Fibroblast of pulmonary artery (primary cell): ENCODE results near the gene IFT20.
"Not testable (repeated sequence)": the region's sequence is repeated elsewhere in the genome, so short reads cannot be mapped to it uniquely, and the experiment has no call there.

Source experiments
- DNase-seq: peaks from one replicate; pipeline ENCODE4 v3.0.0-alpha.2; 2010; ENCODE audit warnings: low read depth
- H3K4me3 ChIP-seq: replicated peaks from 2 replicates; pipeline ENCODE4 v1.5.1; 2011; ENCODE audit warnings: low read depth, mild to moderate bottlenecking, control low read depth, low read length, moderate library complexity
- TF ChIP-seq, protein P1 (sequence below): IDR thresholded peaks from 2 replicates; pipeline ENCODE4 v1.5.1; 2011; ENCODE audit warnings: mild to moderate bottlenecking, control low read depth, low read length, inconsistent platforms; ENCODE audit errors: missing control alignments

IFT20 gene

DNA sequence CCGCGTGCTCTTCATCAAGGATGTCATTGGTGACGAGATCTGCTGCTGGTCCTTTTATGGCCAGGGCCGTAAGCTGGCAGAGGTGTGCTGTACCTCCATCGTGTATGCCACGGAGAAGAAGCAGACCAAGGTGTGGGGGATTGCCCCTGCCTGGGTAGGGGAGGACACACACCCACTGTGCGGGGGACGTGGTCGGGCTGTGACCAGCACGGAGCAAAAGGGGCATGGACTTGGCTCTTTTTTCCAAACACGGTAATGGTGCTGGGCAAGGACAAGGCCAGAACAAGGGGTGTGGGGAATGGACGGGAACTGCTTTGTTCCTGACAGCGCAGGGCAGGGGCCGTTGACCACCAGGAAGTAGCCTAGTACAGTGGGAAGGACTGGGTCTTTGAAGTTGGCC, 7.0 kb upstream of the IFT20 start:
- TF ChIP-seq, protein P1, sequence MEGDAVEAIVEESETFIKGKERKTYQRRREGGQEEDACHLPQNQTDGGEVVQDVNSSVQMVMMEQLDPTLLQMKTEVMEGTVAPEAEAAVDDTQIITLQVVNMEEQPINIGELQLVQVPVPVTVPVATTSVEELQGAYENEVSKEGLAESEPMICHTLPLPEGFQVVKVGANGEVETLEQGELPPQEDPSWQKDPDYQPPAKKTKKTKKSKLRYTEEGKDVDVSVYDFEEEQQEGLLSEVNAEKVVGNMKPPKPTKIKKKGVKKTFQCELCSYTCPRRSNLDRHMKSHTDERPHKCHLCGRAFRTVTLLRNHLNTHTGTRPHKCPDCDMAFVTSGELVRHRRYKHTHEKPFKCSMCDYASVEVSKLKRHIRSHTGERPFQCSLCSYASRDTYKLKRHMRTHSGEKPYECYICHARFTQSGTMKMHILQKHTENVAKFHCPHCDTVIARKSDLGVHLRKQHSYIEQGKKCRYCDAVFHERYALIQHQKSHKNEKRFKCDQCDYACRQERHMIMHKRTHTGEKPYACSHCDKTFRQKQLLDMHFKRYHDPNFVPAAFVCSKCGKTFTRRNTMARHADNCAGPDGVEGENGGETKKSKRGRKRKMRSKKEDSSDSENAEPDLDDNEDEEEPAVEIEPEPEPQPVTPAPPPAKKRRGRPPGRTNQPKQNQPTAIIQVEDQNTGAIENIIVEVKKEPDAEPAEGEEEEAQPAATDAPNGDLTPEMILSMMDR = no peak
- DNase-seq = no peak
- no peak overlapping the region for H3K4me3 ChIP-seq

GRCh38 chr17:28341516-28341915, 6.2 kb upstream of the IFT20 start:
- TF ChIP-seq, protein P1 = no peak
- H3K4me3 ChIP-seq = no peak overlapping the region
- no peak for DNase-seq

- H3K4me3 ChIP-seq = no peak overlapping the region
- TF ChIP-seq, protein P1 = no peak
- no peak for DNase-seq
Measured at GRCh38 chr17:28340374-28340773, 5.1 kb upstream of the IFT20 start.

GRCh38 chr17:28339431-28339830, 4.2 kb upstream of the IFT20 start:
- H3K4me3 ChIP-seq = no peak overlapping the region
- TF ChIP-seq, protein P1 = no peak
- no peak for DNase-seq

GRCh38 chr17:28338769-28339212, 3.5 kb upstream of the IFT20 start:
- not testable (repeated sequence) for H3K4me3 ChIP-seq, DNase-seq

- peak overlapping the region; percentile 32 for H3K4me3 ChIP-seq
- peak; percentile 78 for DNase-seq
- TF ChIP-seq, protein P1 = no peak
Measured at GRCh38 chr17:28338056-28338768, 2.9 kb upstream of the IFT20 start.

DNA sequence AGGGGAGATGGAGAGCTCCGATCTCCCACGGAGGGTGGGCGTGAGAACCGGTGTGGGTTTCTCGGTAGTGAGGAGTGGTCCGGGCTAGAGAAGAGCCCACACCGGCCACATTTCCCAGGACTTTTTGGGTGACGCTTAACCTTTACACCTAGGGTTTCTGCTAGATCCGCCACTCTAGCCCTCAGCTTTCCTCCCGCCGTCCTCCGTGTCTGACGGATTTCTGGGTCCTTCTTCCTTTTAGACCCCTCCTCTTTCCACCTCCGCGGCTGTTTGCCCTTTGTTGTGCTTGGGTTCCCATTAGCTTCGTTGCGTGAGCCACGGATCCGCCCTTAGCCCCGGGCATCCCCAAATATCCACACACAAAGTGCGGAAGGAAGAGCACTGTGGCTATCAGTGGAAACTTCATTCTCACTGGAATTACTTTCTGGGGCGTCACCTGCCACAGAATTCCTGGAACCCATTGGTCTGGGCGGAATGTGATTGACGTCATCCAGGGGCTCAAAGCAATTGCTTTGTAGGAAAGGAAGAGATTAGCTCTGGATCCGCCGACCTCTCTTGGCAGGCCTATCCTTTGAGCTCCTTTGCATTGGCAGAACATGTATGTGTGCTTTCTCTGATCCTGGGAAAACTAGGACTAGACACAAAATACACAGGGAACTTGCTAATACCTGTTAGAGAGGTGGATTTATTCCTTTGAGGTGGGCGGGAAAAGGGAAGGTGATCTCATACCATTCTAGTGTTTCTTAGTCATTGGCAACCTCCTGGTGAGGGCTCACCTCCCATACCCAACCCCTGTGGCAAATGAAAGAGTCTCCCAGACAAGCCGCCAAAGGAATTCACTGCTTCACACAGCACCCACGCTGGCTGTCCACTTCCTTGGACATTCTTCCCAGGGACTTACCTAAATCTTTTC, 943 bp upstream of the IFT20 start:
- peak; percentile 94 for DNase-seq
- TF ChIP-seq, protein P1 = no peak

More for the DNA sequence above, 943 bp upstream of the IFT20 start:
- peak overlapping the region; percentile 97 for H3K4me3 ChIP-seq
